Stimulated activated CD4-positive, alpha-beta T cell treated with anti-CD3 and anti-CD28 coated beads, Interleukin-2, amount 100 ng/mL, for 24 hours (primary cell): ENCODE results near the gene ACER3.
"Not testable (repeated sequence)": the region's sequence is repeated elsewhere in the genome, so short reads cannot be mapped to it uniquely, and the experiment has no call there.

Experiments
- DNase-seq, 2 donors: peaks; one replicate each; pipeline ENCODE4 v3.0.0-alpha.2; 2020

The ACER3 gene

GRCh38 chr11:77009533-77010160 is 148.9 kb downstream of the ACER3 start:
- no peak for DNase-seq

GRCh38 chr11:77014669-77015068 is 154.0 kb downstream of the ACER3 start:
- no peak for DNase-seq

GRCh38 chr11:77018396-77018924 is 157.7 kb downstream of the ACER3 start:
- not testable (repeated sequence) for DNase-seq

GRCh38 chr11:77019976-77020595 is 159.4 kb downstream of the ACER3 start:
- no peak for DNase-seq

- DNase-seq, result no peak
Observed at GRCh38 chr11:77020734-77021133, 160.0 kb downstream of the ACER3 start.

GRCh38 chr11:77024745-77025144 is 164.0 kb downstream of the ACER3 start:
- DNase-seq, result no peak

GRCh38 chr11:77026221-77026620 is 165.5 kb downstream of the ACER3 start:
- no peak for DNase-seq

- DNase-seq, result no peak
Observed at GRCh38 chr11:77026743-77027142, 166.0 kb downstream of the ACER3 start.

- no peak for DNase-seq
Observed at GRCh38 chr11:77027275-77027674, 166.6 kb downstream of the ACER3 start.

GRCh38 chr11:77029829-77030228 is 169.1 kb downstream of the ACER3 start:
- no peak for DNase-seq

GRCh38 chr11:77030834-77031414 is 170.2 kb downstream of the ACER3 start:
- no peak for DNase-seq

GRCh38 chr11:77031599-77031998 is 170.9 kb downstream of the ACER3 start:
- no peak for DNase-seq

- no peak for DNase-seq
Observed at GRCh38 chr11:77035039-77035438, 174.3 kb downstream of the ACER3 start.

- no peak for DNase-seq
Observed at GRCh38 chr11:77035580-77035979, 174.9 kb downstream of the ACER3 start.

GRCh38 chr11:77036398-77036797 is 175.7 kb downstream of the ACER3 start:
- DNase-seq, result no peak

GRCh38 chr11:77037057-77037456 is 176.3 kb downstream of the ACER3 start:
- no peak for DNase-seq

GRCh38 chr11:77038029-77038824 is 177.5 kb downstream of the ACER3 start:
- no peak for DNase-seq

- no peak for DNase-seq
Observed at GRCh38 chr11:77038825-77039326, 178.2 kb downstream of the ACER3 start.

GRCh38 chr11:77039491-77040400 is 179.0 kb downstream of the ACER3 start:
- peak in 1 of 2 donors; percentile 40 for DNase-seq

- DNase-seq, result no peak
Observed at GRCh38 chr11:77040401-77040777, 179.7 kb downstream of the ACER3 start.

- DNase-seq, result no peak
Observed at GRCh38 chr11:77040889-77041288, 180.2 kb downstream of the ACER3 start.

GRCh38 chr11:77042111-77042726 is 181.5 kb downstream of the ACER3 start:
- no peak for DNase-seq
